BE2C (cell line): ENCODE measurements around the gene TMEM250.

Experiments
- DNase-seq: peaks from one replicate; pipeline ENCODE4 v3.0.0-alpha.2; 2020
- H3K27me3 ChIP-seq: fragments of 250-450 bp; sonication (Bioruptor Pico); 2 replicates; pipeline ENCODE4 v1.5.1; 2020; ENCODE audit warnings: mild to moderate bottlenecking
- H3K36me3 ChIP-seq: fragments of 250-450 bp; sonication (Bioruptor Pico); 2 replicates; pipeline ENCODE4 v1.5.1; 2020; ENCODE audit warnings: mild to moderate bottlenecking
- H3K4me1 ChIP-seq: fragments of 250-450 bp; sonication (Bioruptor Pico); 2 replicates; pipeline ENCODE4 v1.5.1; 2020
- H3K4me3 ChIP-seq: 2 replicates; pipeline ENCODE4 v1.5.1; 2011; ENCODE audit warnings: low read depth, low read length
- H3K9me3 ChIP-seq: fragments of 250-450 bp; sonication (Bioruptor Pico); 2 replicates; pipeline ENCODE4 v1.5.1; 2020
- CTCF ChIP-seq: IDR thresholded peaks from 2 replicates; pipeline ENCODE4 v1.5.1; 2012; ENCODE audit warnings: mild to moderate bottlenecking, low read depth, low read length

Gene TMEM250

GRCh38 chr9:136141682-136142413, 23.2 kb upstream of the TMEM250 start:
- Histone ChIP-seq H3K4me3 (no peak overlapping the region), H3K36me3 (no peaks in the 10 kb centered on the region), H3K4me1 (no peaks in the 10 kb centered on the region; the same call in 1 of the 2 replicates), H3K27me3 (no peaks in the 10 kb centered on the region; the same call in 1 of the 2 replicates), H3K9me3 (no peaks in the 10 kb centered on the region)
- no peak for TF ChIP-seq CTCF
- peak; percentile 9 for DNase-seq

GRCh38 chr9:136140966-136141365, 22.3 kb upstream of the TMEM250 start:
- no peak for DNase-seq
- TF ChIP-seq CTCF, result no peak
- H3K36me3 ChIP-seq, result no peaks in the 10 kb centered on the region
- H3K4me1 ChIP-seq, result no peaks in the 10 kb centered on the region; the same call in 1 of the 2 replicates
- H3K9me3 ChIP-seq, result no peaks in the 10 kb centered on the region
- H3K4me3 ChIP-seq, result no peak overlapping the region
- no peaks in the 10 kb centered on the region; the same call in 1 of the 2 replicates for H3K27me3 ChIP-seq

- Histone ChIP-seq H3K36me3 (no peaks in the 10 kb centered on the region), H3K4me3 (no peak overlapping the region), H3K4me1 (no peaks in the 10 kb centered on the region; the same call in 1 of the 2 replicates), H3K27me3 (peaks cover 5% of the 10 kb centered on the region), H3K9me3 (no peaks in the 10 kb centered on the region)
- DNase-seq, result no peak
- TF ChIP-seq CTCF, result no peak
These were observed 21.4 kb upstream of the TMEM250 start for GRCh38 chr9:136140046-136140445.

GRCh38 chr9:136138566-136138965, 19.9 kb upstream of the TMEM250 start:
- Histone ChIP-seq H3K4me1 (no peaks in the 10 kb centered on the region; the same call in 1 of the 2 replicates), H3K36me3 (no peaks in the 10 kb centered on the region), H3K9me3 (no peaks in the 10 kb centered on the region), H3K27me3 (peaks cover 20% of the 10 kb centered on the region), H3K4me3 (no peak overlapping the region)
- TF ChIP-seq CTCF, result peak; percentile 64
- peak; percentile 63 for DNase-seq

GRCh38 chr9:136137321-136138265, 18.9 kb upstream of the TMEM250 start:
- H3K27me3 ChIP-seq, result peaks cover 25% of the 10 kb centered on the region
- H3K36me3 ChIP-seq, result no peaks in the 10 kb centered on the region
- no peak for DNase-seq
- no peak for TF ChIP-seq CTCF
- no peaks in the 10 kb centered on the region; the same call in 1 of the 2 replicates for H3K4me1 ChIP-seq
- no peak overlapping the region for H3K4me3 ChIP-seq
- no peaks in the 10 kb centered on the region for H3K9me3 ChIP-seq
